Measurements from ENCODE around the gene MX1. TPM values are rescaled to one million over a fixed set of nuclear protein-coding genes. Genes with fewer than 3 reads are reported as not detected.
A peak's percentile ranks its signal among the peaks of the same experiment; 100 is the strongest.

Gene MX1
- total RNA-seq, 1 donor from 2014 or later, result 420 TPM

DNA sequence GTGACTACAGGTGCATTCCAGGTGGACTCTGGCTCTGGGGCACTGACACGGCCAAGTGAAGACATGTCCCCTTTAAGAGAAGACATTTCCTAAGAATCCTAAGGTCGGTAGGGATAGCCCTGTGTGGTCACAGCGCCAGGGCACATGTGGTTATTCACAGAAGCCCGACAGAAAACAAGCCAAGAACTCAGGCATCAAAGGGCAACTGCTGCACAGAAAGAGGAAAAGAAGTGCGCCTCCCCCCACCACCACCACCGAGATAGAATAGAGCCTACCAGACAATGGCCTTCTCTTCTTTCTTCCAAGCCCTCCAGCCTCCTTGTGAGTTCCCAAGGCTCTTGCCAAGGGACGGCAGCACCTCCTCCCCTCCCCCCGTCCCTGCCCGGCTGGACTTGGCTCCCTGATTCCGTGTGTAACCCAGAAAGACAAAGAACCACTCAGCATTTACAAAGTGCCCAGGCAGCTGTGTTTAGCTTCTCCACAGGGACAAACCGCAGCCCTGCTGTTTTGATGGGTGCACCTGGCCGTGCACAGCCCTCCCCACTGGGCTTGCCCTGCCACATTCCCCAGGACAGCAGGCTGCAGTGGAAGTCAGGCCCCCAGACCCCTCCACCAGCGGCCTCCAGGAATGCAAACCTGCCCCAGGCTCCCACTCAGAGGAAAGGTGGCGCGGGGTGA, 51.7 kb downstream of the MX1 start:
- Histone ChIP-seq H3K27me3 (ENCODE audit: insufficient read depth, low read length) (no peaks in the 10 kb centered on the region), H3K27ac (ENCODE audit: low read depth, low read length) (no peak overlapping the region), H3K4me1 (ENCODE audit: insufficient read depth, low read length) (peaks cover 9% of the 10 kb centered on the region), H3K4me2 (ENCODE audit: low read length) (no peak overlapping the region), H3K9ac (ENCODE audit: low read length) (no peak overlapping the region), H4K20me1 (ENCODE audit: insufficient read depth, low read length) (no peaks in the 10 kb centered on the region), H3K79me2 (ENCODE audit: insufficient read depth, low read length) (no peaks in the 10 kb centered on the region), H3K4me3 (ENCODE audit: insufficient read depth, low read depth, low read length) (no peak overlapping the region), H2AFZ (ENCODE audit: low read depth, low read length) (no peak overlapping the region), H3K9me3 (ENCODE audit: insufficient read depth, low read depth, low read length) (no peaks in the 10 kb centered on the region), H3K36me3 (ENCODE audit: insufficient read depth, low read length) (no peaks in the 10 kb centered on the region)
- H3K9me3 Mint-ChIP-seq (ENCODE audit: unreplicated experiment), result no peaks in the 10 kb centered on the region
- H3K4me1 Mint-ChIP-seq (ENCODE audit: low read depth, unreplicated experiment), result peaks cover 42% of the 10 kb centered on the region
- TF ChIP-seq, protein P1, sequence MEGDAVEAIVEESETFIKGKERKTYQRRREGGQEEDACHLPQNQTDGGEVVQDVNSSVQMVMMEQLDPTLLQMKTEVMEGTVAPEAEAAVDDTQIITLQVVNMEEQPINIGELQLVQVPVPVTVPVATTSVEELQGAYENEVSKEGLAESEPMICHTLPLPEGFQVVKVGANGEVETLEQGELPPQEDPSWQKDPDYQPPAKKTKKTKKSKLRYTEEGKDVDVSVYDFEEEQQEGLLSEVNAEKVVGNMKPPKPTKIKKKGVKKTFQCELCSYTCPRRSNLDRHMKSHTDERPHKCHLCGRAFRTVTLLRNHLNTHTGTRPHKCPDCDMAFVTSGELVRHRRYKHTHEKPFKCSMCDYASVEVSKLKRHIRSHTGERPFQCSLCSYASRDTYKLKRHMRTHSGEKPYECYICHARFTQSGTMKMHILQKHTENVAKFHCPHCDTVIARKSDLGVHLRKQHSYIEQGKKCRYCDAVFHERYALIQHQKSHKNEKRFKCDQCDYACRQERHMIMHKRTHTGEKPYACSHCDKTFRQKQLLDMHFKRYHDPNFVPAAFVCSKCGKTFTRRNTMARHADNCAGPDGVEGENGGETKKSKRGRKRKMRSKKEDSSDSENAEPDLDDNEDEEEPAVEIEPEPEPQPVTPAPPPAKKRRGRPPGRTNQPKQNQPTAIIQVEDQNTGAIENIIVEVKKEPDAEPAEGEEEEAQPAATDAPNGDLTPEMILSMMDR (IDR thresholded peaks at IDR 0.05; ENCODE audit: insufficient read depth, low read depth, low read length), result no peak
- no peak for TF ChIP-seq EZH2 (IDR thresholded peaks at IDR 0.05; ENCODE audit: insufficient read depth, low read length)
- H3K27ac Mint-ChIP-seq (ENCODE audit: unreplicated experiment), result peak overlapping the region; percentile 55
- H3K36me3 Mint-ChIP-seq (ENCODE audit: low read depth, unreplicated experiment), result no peaks in the 10 kb centered on the region
- no peaks in the 10 kb centered on the region for H3K27me3 Mint-ChIP-seq (ENCODE audit: low read depth, unreplicated experiment)
- DNase-seq (ENCODE audit: low read depth) (peak; percentile 18), FAIRE-seq (no peak)
- H3K4me3 Mint-ChIP-seq (ENCODE audit: unreplicated experiment), result peak overlapping the region; percentile 55

DNA sequence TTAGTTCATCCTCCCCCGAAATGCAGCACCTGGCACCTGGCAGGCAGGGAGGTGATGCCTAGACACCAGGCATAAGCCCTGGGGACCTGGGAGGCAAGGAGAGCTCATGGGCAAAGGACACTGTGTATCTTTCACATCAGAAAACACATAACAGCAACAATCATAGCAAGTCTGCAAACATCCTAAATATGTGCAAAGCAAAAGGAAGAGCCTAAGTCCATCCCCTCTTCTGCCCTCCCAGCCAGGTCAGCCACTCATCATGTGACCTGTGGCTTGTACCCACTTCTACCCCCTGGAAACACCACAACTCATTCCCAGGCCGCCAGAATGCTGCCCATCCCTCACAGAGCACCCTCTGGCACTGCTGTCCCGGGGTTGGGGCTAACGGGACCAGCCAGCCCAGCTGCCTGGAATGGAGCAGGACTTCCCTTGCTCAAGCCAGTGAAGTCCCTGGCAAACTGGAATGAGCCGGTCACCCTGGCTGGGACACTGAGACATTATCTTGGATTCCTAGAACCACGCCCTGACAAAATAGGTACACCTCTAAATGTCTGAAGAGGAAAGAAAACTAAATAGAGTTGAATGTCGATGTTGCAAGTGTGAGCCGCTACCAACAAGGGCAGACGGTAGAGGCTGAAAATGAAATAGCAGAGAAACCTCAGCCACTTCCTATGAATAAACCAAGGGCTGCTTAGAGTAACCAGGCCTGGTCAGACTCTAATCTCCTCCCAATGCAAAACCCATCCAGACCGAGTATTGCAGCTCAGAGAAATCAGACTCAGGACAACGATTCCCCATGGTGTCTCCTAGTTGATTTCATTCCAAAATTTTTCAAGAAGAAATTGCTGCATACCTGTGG, 52.5 kb downstream of the MX1 start:
- H3K9me3 ChIP-seq (ENCODE audit: insufficient read depth, low read depth, low read length), result no peaks in the 10 kb centered on the region
- H3K9ac ChIP-seq (ENCODE audit: low read length), result no peak overlapping the region
- H3K4me2 ChIP-seq (ENCODE audit: low read length), result no peak overlapping the region
- DNase-seq (ENCODE audit: low read depth) (peak; percentile 18), FAIRE-seq (no peak)
- H3K36me3 Mint-ChIP-seq (ENCODE audit: low read depth, unreplicated experiment), result no peaks in the 10 kb centered on the region
- peak overlapping the region; percentile 47 for H3K4me3 Mint-ChIP-seq (ENCODE audit: unreplicated experiment)
- H3K27ac Mint-ChIP-seq (ENCODE audit: unreplicated experiment), result no peak overlapping the region
- H3K36me3 ChIP-seq (ENCODE audit: insufficient read depth, low read length), result no peaks in the 10 kb centered on the region
- H3K4me1 Mint-ChIP-seq (ENCODE audit: low read depth, unreplicated experiment), result peaks cover 44% of the 10 kb centered on the region
- no peaks in the 10 kb centered on the region for H3K27me3 ChIP-seq (ENCODE audit: insufficient read depth, low read length)
- no peak for TF ChIP-seq EZH2 (IDR thresholded peaks at IDR 0.05; ENCODE audit: insufficient read depth, low read length)
- TF ChIP-seq, protein P1 (IDR thresholded peaks at IDR 0.05; ENCODE audit: insufficient read depth, low read depth, low read length), result no peak
- H2AFZ ChIP-seq (ENCODE audit: low read depth, low read length), result no peak overlapping the region
- no peaks in the 10 kb centered on the region for H3K27me3 Mint-ChIP-seq (ENCODE audit: low read depth, unreplicated experiment)
- H4K20me1 ChIP-seq (ENCODE audit: insufficient read depth, low read length), result no peaks in the 10 kb centered on the region
- H3K9me3 Mint-ChIP-seq (ENCODE audit: unreplicated experiment), result no peaks in the 10 kb centered on the region
- no peak overlapping the region for H3K4me3 ChIP-seq (ENCODE audit: insufficient read depth, low read depth, low read length)
- no peaks in the 10 kb centered on the region for H3K79me2 ChIP-seq (ENCODE audit: insufficient read depth, low read length)
- no peak overlapping the region for H3K27ac ChIP-seq (ENCODE audit: low read depth, low read length)
- peaks cover 11% of the 10 kb centered on the region for H3K4me1 ChIP-seq (ENCODE audit: insufficient read depth, low read length)
